Neural cell (in vitro differentiated cells): Measurements from ENCODE around the gene PTPRN2. TPM values are rescaled to one million over a fixed set of nuclear protein-coding genes. Genes with fewer than 3 reads are reported as not detected.

Source experiments
- H2AFZ ChIP-seq: fragments of 200-600, 300-800 bp; sonication (generic), shearing (Covaris generic); 2 replicates; pipeline ENCODE4 v1.6.0; 2014; ENCODE audit warnings: low read depth, mild to moderate bottlenecking, antibody characterized with exemption, low read length, moderate library complexity
- H3F3A ChIP-seq: fragments of 200-600 bp; shearing (Covaris generic); 2 replicates; pipeline ENCODE4 v1.6.1; 2016; ENCODE audit warnings: mild to moderate bottlenecking, moderate library complexity, mixed read lengths, antibody characterized with exemption, low read length; ENCODE audit not compliant: insufficient read depth, poor library complexity, severe bottlenecking
- H3K27ac ChIP-seq: fragments of 200-600, 300-800 bp; sonication (generic), shearing (Covaris generic); 2 replicates; pipeline ENCODE4 v1.5.1; 2014; ENCODE audit warnings: mild to moderate bottlenecking, low read length, moderate library complexity
- H3K27me3 ChIP-seq: fragments of 300-800, 200-600 bp; sonication (generic), shearing (Covaris generic); 2 replicates; pipeline ENCODE4 v1.6.0; 2014; ENCODE audit warnings: mild to moderate bottlenecking, low read depth, low read length, moderate library complexity; ENCODE audit not compliant: insufficient read depth
- H3K36me3 ChIP-seq: fragments of 300-800, 200-600 bp; sonication (generic), shearing (Covaris generic); 2 replicates; pipeline ENCODE4 v1.5.1; 2014; ENCODE audit warnings: mild to moderate bottlenecking, antibody characterized with exemption, low read length, moderate library complexity; ENCODE audit not compliant: insufficient read depth
- H3K4me2 ChIP-seq: fragments of 300-800, 200-600 bp; sonication (generic), shearing (Covaris generic); 2 replicates; pipeline ENCODE4 v1.6.0; 2014; ENCODE audit warnings: mild to moderate bottlenecking, low read length
- H3K4me3 ChIP-seq: fragments of 300-800, 200-600 bp; sonication (generic), shearing (Covaris generic); 2 replicates; pipeline ENCODE4 v1.5.1; 2014; ENCODE audit warnings: mild to moderate bottlenecking, low read length, moderate library complexity
- H3K79me2 ChIP-seq: fragments of 200-600 bp; shearing (Covaris generic); replicated peaks from 2 replicates; pipeline ENCODE4 v1.6.0; 2014; ENCODE audit warnings: mild to moderate bottlenecking, low read length, moderate library complexity; ENCODE audit not compliant: insufficient read depth
- H3K9ac ChIP-seq: fragments of 300-800, 200-600 bp; sonication (generic), shearing (Covaris generic); 2 replicates; pipeline ENCODE4 v1.6.1; 2016; ENCODE audit warnings: mild to moderate bottlenecking, low read length, mixed read lengths
- H3K9me2 ChIP-seq: fragments of 200-600 bp; shearing (Covaris generic); 2 replicates; pipeline ENCODE4 v1.6.1; 2016; ENCODE audit warnings: mild to moderate bottlenecking, low read length, mixed read lengths; ENCODE audit not compliant: insufficient read depth
- H3K9me3 ChIP-seq: fragments of 200-600, 300-800 bp; sonication (generic), shearing (Covaris generic); 2 replicates; pipeline ENCODE4 v1.6.1; 2016; ENCODE audit warnings: mild to moderate bottlenecking, mixed run types, low read length, moderate library complexity, mixed read lengths
- H4K20me1 ChIP-seq: fragments of 200-600 bp; shearing (Covaris generic); 2 replicates; pipeline ENCODE4 v1.6.1; 2016; ENCODE audit warnings: mild to moderate bottlenecking, mixed run types; ENCODE audit not compliant: insufficient read depth
- EP300 ChIP-seq: fragments of 450-650 bp; conservative IDR thresholded peaks from 2 replicates; pipeline ENCODE4 v1.6.1; 2014; ENCODE audit warnings: antibody characterized with exemption, mild to moderate bottlenecking, moderate library complexity; ENCODE audit not compliant: poor library complexity, severe bottlenecking
- EZH2 ChIP-seq: fragments of 200-600, 300-800 bp; shearing (Covaris generic), sonication (generic); IDR thresholded peaks from 2 replicates; pipeline ENCODE4 v1.6.1; 2014; ENCODE audit warnings: antibody characterized with exemption, low read length, borderline replicate concordance, mild to moderate bottlenecking; ENCODE audit not compliant: insufficient read depth, poor library complexity, severe bottlenecking
- MXI1 ChIP-seq: fragments of 450-650 bp; conservative IDR thresholded peaks from 2 replicates; pipeline ENCODE4 v1.6.1; 2014; ENCODE audit warnings: antibody characterized with exemption, mild to moderate bottlenecking; ENCODE audit not compliant: poor library complexity, severe bottlenecking
- POLR2AphosphoS5 ChIP-seq: IDR thresholded peaks from 2 replicates; pipeline ENCODE4 v1.6.1; 2012
- RAD21 ChIP-seq: fragments of 450-650 bp; conservative IDR thresholded peaks from 2 replicates; pipeline ENCODE4 v1.6.1; 2014; ENCODE audit warnings: antibody characterized with exemption, mild to moderate bottlenecking, moderate library complexity
- SMC3 ChIP-seq: fragments of 450-650 bp; conservative IDR thresholded peaks from 2 replicates; pipeline ENCODE4 v1.6.1; 2014; ENCODE audit warnings: antibody characterized with exemption, mild to moderate bottlenecking, moderate library complexity; ENCODE audit not compliant: poor library complexity
- TAF1 ChIP-seq: IDR thresholded peaks from 2 replicates; pipeline ENCODE4 v1.6.1; 2012; ENCODE audit warnings: low read depth
- polyA plus RNA-seq: library from polyadenylated mRNA; depleted of rRNA; stranded (reverse); fragments of >200 nt; gene quantifications from 2 replicates; pipeline ENCODE4 v1.2.3, GENCODE V29; 2014
- TF ChIP-seq, protein P1 (sequence below): fragments of 450-650 bp; IDR thresholded peaks from 2 replicates; pipeline ENCODE4 v1.5.1; 2014; ENCODE audit warnings: antibody characterized with exemption, mild to moderate bottlenecking, moderate library complexity; ENCODE audit not compliant: poor library complexity, severe bottlenecking
- TF ChIP-seq, protein P2 (sequence below): IDR thresholded peaks from 2 replicates; pipeline ENCODE4 v1.6.1; 2012; ENCODE audit warnings: borderline replicate concordance

The PTPRN2 gene
- polyA plus RNA-seq, 1 donor from 2014 or later = 31.0 TPM

- TF ChIP-seq POLR2AphosphoS5 (no peak), SMC3 (no peak), TAF1 (no peak), EZH2 (no peak), EP300 (no peak), MXI1 (no peak), RAD21 (no peak)
- TF ChIP-seq, protein P1, sequence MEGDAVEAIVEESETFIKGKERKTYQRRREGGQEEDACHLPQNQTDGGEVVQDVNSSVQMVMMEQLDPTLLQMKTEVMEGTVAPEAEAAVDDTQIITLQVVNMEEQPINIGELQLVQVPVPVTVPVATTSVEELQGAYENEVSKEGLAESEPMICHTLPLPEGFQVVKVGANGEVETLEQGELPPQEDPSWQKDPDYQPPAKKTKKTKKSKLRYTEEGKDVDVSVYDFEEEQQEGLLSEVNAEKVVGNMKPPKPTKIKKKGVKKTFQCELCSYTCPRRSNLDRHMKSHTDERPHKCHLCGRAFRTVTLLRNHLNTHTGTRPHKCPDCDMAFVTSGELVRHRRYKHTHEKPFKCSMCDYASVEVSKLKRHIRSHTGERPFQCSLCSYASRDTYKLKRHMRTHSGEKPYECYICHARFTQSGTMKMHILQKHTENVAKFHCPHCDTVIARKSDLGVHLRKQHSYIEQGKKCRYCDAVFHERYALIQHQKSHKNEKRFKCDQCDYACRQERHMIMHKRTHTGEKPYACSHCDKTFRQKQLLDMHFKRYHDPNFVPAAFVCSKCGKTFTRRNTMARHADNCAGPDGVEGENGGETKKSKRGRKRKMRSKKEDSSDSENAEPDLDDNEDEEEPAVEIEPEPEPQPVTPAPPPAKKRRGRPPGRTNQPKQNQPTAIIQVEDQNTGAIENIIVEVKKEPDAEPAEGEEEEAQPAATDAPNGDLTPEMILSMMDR = no peak
- TF ChIP-seq, protein P2, sequence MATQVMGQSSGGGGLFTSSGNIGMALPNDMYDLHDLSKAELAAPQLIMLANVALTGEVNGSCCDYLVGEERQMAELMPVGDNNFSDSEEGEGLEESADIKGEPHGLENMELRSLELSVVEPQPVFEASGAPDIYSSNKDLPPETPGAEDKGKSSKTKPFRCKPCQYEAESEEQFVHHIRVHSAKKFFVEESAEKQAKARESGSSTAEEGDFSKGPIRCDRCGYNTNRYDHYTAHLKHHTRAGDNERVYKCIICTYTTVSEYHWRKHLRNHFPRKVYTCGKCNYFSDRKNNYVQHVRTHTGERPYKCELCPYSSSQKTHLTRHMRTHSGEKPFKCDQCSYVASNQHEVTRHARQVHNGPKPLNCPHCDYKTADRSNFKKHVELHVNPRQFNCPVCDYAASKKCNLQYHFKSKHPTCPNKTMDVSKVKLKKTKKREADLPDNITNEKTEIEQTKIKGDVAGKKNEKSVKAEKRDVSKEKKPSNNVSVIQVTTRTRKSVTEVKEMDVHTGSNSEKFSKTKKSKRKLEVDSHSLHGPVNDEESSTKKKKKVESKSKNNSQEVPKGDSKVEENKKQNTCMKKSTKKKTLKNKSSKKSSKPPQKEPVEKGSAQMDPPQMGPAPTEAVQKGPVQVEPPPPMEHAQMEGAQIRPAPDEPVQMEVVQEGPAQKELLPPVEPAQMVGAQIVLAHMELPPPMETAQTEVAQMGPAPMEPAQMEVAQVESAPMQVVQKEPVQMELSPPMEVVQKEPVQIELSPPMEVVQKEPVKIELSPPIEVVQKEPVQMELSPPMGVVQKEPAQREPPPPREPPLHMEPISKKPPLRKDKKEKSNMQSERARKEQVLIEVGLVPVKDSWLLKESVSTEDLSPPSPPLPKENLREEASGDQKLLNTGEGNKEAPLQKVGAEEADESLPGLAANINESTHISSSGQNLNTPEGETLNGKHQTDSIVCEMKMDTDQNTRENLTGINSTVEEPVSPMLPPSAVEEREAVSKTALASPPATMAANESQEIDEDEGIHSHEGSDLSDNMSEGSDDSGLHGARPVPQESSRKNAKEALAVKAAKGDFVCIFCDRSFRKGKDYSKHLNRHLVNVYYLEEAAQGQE = no peak
- H3K79me2 ChIP-seq = no peaks in the 10 kb centered on the region
- no peaks in the 10 kb centered on the region for H3K9me2 ChIP-seq
- no peak overlapping the region for H3K27ac ChIP-seq
- H3K4me3 ChIP-seq = no peak overlapping the region
- H3K36me3 ChIP-seq = no peaks in the 10 kb centered on the region
- H3K27me3 ChIP-seq = no peaks in the 10 kb centered on the region
- H3K4me2 ChIP-seq = no peak overlapping the region
- no peaks in the 10 kb centered on the region for H3F3A ChIP-seq
- H3K9me3 ChIP-seq = peaks cover 23% of the 10 kb centered on the region
- H3K9ac ChIP-seq = no peak overlapping the region
- H4K20me1 ChIP-seq = no peaks in the 10 kb centered on the region
- no peak overlapping the region for H2AFZ ChIP-seq
Measured at GRCh38 chr7:158117341-158118222, 470.0 kb downstream of the PTPRN2 start.

DNA sequence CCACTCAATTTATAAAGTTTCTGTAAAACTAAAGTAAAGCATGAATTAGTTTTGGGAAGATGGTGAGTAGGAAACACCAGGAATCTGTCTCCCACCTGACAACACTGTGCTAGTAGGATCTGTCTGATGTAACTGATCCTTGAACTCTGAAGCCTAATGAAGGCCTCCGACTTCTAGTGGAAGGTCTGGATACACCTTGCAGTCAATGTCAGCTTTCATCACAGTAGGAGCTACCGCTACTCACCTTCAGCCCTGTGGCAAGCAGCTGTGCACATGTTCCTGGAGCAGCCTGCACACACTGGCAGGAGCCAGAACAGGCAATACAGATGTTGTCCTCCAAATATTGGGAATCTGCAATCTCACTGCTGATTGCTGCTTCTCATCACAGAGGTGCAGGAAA lies 471.4 kb downstream of the PTPRN2 start:
- no peak for TF ChIP-seq TAF1
- no peak overlapping the region for H3K27ac ChIP-seq
- H3K9me2 ChIP-seq = no peaks in the 10 kb centered on the region
- H3F3A ChIP-seq = no peaks in the 10 kb centered on the region
- no peaks in the 10 kb centered on the region for H3K36me3 ChIP-seq
- no peak overlapping the region for H3K4me3 ChIP-seq
- H3K27me3 ChIP-seq = no peaks in the 10 kb centered on the region
- H3K79me2 ChIP-seq = no peaks in the 10 kb centered on the region
- no peaks in the 10 kb centered on the region for H4K20me1 ChIP-seq
- no peak overlapping the region for H3K9ac ChIP-seq
- H2AFZ ChIP-seq = no peak overlapping the region
- H3K9me3 ChIP-seq = peaks cover 14% of the 10 kb centered on the region
- H3K4me2 ChIP-seq = no peak overlapping the region
